HUDEP-2 (cell line): ENCODE measurements around the gene RAPGEF4.

ENCODE experiments used
- DNase-seq, 76 experiments: peaks; one replicate each; lab custom pipeline; 2025; ENCODE audit not compliant: unreplicated experiment in 76 of 76; lab: John Stamatoyannopoulos, UW

Gene RAPGEF4

DNA sequence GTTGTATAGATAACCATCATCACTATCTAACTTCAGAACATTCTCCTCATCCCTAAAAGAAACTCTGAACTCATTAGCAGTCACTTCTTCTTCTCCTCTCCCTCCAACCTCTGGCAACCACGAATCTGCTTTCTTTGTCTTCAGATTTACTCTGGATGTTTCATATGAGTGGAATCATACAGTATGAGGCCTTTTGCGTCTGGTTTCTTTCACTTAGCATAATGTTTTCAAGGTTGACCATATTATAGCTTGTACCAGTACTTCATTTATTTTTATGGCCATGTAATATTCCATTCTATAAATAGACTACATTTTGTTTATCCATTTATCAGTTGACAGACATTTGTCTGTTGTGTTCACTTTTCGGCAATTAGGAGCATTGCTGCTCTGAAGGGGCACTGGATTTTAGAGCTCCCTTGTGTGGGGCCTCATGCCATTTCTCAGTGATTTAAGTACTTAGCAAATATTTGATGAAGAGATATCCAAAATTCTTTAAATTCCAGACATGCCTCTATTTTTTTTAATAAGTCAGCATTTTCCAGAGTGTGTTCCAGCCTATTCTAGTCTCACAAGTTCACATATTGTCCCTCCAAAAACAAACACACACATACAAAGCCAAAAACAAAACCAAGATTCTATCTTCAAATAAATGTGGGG, 317.5 kb downstream of the RAPGEF4 start:
- DNase-seq: no peak

DNA sequence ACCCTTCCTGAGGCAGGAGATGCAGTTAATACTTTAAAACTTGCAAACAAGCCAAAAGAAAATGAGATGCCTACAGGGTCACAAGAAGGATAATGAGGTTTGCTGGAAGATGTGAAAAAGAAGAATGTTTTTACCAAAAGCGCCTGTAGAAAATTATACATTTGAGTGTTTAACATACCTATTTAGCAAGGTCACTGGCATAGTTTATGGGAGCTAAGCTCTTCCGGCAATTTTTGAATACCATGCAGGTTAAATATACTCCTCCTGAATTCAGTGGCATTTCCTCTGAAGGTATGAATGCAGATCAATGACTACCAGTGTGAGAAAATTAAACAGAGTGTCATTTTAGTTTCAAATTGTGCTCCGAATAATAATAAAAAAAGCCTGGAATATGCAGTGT, 318.8 kb downstream of the RAPGEF4 start:
- DNase-seq: no peak

DNA sequence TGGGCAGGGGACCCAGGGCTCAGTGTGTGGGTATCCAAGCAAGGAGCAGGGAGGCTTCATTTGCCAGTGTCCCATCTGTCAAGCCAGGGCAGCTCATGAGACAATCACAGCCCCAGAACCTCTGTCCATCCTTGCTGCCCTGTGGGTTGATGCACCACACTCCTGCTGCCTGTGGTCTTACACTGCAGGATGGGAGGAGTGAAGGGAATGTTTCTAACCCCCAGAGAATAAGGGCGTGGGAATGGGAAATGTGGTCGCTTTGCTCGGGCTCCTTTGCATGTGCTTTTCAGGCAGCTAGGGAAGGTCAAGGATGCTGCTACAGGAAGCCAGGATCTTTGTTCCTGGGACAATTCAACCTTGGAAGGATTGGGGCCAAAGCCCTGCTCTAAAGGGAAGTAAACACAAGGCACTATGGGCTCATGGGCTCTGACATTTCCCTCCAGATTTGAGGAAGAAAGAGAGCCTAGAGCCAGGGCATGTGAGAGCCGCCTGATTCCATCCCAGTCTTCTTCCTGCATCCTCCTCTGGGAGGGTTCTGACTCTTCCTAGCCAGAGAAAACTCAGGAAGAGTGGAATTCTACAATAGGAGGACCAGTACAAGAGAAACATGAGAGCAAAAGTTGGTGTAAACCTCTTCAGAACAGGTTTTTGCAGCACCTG, 321.2 kb downstream of the RAPGEF4 start:
- DNase-seq: no peak

DNA sequence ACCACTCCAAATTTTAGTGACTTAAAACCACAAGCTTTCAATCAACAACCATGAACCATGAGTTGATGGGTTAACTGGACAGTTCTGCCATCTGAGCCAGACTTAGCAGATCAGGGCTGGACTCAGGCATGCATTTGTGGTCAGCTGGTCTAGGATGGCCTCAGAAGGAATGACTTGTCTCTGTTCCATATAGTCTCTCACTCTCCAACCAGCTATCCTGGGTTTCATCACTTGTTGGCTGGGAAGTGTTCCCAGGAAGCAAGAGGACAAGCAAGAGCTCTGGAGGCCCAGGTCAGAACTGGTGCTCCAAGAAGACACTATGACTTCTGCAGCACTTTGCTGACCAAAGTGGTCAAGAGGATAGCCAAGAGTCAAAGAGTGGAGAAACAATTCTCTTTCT, 322.5 kb downstream of the RAPGEF4 start:
- DNase-seq: no peak

DNA sequence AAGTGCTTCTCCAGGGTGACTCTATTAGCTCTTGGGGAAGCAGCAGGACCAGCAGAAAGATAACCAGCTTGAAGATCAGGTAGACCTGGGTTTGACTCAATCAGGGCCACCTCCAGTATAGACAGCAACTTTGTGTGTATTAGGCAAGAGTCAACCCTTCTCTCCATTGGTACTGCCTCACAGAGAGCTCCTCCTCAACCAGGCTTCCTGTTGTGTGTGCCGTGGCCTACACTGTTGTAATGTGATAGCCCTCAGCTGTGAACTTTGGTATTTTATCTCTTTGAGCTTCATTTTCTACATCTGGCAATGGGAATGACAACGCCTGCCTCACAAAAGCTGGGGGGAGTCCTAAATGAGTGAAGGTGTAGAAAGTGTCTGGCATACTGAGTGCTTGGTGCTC, 323.0 kb downstream of the RAPGEF4 start:
- DNase-seq: no peak

DNA sequence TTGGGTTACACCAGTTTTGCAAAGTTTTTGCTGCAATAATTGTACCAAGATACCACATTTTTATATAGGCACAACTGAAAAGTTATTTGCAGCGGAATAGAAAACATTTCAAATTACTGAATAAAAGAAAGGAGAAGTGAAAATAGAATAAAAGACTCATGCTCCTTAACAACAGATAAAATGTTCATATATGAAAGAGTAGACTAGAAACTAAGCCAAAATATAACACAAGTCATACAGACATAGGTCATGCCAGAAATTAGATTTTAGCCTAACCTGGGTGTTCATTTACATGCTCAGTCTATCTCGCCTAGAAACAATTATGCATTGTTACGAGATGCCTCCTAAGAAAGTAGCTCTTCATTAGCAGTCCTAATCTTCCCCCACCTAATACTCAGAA, 323.6 kb downstream of the RAPGEF4 start:
- no peak for DNase-seq

DNA sequence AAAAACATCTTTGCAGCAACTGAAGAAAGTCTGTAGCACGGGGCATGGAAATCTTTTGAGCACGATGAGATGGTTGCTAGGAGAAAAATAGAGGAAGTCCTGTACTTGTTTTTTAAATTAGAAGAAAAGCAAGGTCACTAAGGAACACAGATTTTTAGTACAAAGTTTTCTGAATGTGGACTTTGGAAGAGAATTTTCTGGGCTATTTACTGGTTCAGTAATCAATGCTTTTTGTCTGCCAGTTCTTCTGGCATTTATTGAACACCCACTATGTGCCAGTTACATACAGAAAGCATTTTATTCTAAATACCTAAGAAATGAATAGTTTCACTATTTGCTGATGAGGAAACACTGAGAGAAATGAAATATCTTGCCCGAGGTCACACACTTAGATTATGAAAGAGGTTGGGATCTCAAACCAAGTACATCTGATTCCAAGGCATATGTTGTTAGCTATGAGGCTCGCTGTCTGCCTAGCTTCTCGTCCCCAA, 324.4 kb downstream of the RAPGEF4 start:
- no peak for DNase-seq

DNA sequence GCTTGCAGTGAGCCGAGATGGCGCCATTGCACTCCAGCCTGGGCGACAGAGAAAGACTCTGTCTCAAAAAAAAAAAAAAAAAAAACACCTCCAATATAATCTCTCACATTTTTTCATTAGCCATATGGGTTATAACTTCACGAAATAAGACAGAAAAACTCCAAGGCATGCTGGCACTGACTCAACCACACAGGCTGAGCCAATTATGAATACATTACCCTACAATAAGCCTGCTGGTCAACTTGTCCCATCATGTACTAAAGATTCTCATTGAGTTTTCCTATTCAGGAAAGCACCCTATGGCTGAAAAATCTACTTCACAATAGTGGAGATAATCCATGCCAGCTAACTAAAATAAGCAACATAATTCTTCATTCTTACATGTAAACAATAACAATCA, 327.2 kb downstream of the RAPGEF4 start:
- DNase-seq: no peak

DNA sequence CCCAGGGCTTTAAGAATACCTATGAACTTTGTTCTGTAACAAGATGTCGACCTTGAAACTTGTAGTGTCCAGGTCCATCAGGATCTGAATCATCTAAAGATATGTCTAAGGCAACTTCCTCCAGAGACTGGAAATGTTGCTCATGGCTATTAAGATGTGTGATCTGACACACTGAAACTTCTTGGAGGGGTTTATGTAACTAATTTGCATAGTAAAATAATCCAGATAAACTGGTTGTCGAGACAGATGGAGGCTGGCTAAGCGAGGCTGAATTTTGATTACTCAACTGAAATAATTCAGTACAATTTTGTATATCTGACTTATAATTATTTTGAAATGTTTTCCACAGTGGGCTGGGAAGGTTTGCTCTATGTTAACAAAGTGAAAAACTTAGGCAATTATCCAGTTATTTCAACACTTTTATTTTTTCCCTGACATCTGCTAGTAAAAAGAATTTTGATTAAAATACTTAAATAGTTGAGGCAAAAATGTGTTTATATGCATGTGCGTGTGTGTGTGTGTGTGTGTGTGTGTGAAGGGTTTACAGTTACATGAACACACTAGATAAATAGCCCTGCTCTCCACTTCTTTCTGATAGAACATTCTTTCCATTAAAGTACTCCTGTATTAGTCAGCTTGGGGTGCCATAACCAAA, 328.6 kb downstream of the RAPGEF4 start:
- DNase-seq: no peak

DNA sequence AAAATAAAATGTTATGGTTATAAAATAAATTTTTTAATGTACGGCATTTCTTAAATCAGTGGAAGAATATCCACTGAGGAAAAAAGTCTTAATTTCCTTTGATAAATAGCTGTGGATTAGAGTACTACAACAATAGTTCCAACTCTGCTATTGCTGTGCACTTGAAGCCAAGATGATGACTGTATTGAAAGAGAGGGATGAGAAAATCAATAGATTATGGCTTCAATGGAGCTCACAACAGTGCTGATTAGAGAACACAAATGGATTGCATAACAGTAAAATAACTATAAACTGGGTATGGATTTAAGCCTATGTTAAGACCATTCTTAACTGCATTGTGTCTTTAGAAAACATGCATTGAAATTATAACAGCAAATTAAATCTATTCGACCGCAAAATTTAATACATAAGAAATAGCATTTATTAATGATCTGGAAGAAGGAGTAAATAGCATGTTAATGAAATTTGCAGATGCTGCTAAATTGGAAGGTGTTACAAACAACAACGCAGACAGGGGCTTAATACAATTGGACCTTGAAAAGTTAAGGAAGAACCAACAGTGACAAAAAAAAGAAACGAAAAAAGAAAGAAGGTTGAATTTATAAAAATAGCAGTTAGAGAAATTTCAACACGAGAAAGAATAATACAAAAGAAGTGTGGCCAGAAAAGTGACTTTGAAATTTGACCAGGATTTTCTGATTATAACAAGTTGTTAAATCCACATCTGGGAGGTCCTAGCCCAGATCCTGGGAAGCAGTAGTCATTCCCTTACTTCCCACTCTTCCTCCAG, 331.4 kb downstream of the RAPGEF4 start:
- DNase-seq: no peak

DNA sequence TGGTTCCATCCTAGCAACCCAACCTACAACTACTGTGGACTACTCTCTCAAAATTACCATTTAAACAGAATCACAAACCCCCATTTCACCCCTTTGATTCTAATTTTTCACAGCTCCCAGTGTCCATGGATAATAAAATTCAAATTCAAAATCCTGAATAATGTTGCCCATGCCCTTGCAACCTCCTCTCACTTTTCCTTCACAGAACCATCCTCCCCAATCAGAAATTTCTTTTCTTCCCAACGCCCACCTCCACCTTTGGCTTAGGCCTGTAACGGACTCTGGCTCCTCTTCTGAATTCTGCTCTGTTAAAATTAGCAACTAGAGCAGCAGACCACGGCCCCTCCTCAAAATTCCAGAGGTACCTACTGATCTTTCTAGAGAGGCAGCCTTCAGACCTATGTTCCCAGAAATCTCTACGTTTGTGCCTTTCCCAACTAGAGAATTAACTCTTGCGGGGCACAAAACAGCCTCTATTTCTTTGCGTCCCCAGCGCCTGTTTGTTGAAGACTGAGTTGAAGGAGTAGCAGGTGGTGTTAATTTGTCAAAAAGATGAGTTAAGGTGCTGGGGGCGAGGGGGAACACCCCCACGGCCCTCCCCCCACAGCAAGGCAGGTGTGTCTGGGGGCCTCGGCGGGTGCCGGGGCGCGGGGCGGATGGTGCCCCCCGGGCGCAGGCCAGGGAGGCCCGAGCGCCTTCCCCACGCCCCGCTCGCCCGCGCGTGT, 339.6 kb downstream of the RAPGEF4 start:
- DNase-seq: no peak

DNA sequence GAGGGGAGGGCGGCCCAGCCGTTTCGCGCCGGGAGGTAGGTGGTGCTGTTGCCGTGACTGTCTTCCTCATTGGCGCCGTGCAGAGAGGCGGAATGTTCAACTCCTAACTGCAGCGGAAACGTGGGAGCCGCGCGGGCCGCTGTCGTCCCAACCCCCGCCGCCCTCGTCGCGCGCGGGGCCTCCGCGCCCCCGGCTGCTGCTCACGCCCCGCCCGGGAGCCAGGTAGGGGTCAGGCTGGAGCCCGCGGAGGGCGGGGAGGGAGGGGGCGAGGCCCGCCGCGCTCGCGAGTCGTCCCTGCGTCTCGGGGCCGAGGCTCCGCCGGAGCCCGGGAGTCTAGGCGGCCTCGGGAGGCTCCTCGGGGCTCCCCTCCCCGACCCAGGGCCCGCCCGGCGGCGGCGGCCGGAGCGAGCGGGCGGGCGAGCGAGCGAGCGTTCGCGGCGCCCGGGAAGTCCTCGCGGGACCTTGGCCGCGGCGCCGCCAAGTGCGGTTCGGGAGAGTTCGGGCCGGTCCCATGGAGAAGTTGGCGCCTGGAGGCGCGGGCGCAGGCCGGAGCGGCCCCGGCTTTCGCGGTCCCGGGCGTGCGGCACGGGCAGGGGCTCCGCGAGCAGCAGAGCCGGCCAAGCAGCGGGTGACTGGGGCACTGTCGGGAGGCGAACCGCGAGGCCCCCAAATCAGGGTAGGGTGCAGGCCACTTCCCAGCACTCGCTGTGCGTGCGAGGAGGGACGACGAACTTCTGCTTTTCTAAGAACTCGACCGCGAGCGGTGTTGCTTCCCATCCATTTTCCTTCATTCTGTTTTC, 340.3 kb downstream of the RAPGEF4 start, which contains the start of gene MAP3K20:
Gene MAP3K20 (plus strand): TSS at position 66 of the 800 bp plus-strand sequence. CDS start 15,186 bp downstream, outside the sequence.
- DNase-seq: peak in 61 of 76 experiments; percentile 2 to 64 (median 45)

DNA sequence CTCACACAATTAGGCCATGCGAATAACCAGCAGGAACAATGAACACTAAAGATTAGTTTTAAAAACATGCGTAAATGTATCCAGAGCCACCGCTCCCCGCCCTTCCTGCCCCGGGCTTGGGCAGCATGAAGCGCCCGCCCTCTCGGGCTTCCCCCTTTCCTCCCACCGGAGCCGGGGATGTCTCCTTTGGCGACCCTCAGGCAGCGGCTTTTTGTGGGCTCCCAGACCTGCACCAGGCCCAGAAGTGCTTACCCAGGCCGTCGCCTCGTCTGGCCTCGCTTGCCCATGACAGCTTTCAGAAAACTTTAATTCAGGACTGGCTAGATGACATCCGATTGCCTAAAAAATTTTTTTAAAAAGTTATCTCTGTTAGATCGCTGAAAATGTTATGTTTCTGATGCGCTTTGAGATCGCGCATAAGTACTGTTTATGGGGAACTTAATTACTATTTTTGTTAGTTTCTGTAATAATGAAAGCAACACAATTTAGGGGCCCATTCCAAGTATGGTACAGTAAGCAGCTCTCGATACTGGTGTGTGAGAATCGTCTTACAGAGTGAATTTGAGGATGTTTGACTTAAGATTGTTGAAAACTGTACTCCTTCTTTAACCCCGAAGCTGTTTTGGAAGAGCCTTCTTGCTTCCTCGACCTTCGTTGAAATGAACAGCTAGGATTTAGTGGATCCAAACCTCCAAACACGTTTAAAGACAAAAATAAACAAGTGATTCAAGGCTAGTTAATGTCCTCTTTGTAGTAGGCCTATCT, 341.1 kb downstream of the RAPGEF4 start:
- peak in 44 of 76 experiments; percentile 10 to 63 (median 42) for DNase-seq

DNA sequence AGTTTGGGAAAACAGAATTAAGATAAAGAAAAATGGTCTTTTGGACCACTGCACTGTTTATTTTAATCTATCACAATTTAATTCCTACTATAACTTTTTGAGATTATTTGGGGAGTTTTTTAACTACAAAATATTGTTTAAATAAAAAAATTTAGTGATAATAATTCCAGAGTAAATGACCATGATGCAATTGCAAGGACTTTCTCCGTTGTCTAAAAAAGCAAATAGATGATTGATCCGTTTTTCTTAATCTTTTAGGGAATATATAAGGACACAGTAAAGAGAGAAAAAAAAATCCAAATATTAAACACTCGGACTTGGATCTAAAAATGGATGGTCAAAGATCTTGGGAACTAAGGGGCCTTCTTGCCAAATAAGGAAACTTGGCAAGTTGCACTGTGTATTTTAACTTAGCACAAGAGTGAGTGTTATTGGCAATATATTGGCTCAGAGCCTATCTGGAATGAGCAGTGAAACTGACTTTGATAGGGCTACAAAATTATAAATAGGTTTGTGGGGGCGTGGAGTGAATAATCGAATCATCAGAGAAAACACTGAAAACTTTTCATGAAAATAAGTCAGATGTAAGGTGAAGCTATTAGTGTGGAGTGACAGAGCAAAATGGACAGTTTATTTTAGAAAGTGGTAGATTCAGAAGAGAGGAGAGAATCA, 342.0 kb downstream of the RAPGEF4 start:
- peak in 50 of 76 experiments; percentile 1 to 90 (median 74) for DNase-seq

DNA sequence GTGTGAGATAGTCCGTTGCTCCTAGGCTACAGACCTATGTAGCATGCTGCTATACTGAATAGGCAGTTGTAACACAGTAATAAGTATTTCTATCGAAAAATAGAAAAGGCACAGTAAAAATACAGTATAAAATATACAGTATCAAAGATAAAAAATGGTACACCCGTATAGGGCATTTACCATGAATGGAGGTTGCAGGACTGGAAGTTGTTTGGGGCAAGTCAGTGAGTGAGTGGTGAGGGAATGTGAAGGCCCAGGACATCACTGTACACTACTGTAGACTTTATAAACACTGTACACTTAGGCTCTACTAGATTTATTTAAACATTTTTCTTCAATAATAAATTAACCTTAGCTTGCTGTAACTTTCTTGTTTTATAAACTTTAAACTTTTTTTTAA, 343.5 kb downstream of the RAPGEF4 start:
- no peak for DNase-seq

DNA sequence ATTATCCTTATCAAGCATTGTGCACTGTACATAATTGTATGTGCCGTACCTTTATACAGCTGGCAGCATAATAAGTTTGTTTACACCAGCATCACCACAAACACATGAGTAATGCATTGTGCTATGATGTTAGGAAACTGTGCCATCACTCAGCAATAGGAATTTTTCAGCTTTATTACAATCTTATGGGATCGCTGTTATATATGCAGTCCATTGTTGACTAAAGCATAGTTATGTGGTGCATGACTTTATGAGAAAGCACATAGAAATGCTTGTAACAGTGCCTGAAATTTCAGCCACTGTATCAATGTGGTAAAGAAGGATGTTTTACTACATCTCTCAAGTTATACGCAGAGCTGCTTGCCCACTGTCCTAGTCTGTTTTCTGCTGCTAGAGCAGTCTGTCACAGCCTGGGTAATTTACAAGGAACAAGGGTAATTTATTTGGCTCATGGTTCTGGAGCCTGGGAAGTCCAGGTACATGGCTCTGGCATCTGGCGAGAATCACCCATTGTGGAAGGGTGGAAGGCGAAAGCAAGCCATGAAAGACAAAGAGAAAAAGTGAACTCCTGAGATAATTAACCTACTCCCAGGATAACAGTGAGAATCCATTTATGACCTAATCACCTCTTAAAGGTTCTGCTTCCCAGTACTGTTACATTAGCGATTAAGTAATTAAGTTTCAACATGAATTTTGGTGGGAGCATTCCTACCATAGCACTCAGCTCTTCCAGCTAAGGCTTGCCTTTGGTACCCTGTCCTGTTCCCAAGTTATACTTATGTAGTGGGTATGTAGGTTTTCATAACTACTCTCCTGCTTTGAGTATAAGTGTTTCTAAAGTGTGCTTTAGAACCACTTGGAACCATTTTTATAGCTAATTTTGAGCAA, 344.6 kb downstream of the RAPGEF4 start:
- DNase-seq: no peak

DNA sequence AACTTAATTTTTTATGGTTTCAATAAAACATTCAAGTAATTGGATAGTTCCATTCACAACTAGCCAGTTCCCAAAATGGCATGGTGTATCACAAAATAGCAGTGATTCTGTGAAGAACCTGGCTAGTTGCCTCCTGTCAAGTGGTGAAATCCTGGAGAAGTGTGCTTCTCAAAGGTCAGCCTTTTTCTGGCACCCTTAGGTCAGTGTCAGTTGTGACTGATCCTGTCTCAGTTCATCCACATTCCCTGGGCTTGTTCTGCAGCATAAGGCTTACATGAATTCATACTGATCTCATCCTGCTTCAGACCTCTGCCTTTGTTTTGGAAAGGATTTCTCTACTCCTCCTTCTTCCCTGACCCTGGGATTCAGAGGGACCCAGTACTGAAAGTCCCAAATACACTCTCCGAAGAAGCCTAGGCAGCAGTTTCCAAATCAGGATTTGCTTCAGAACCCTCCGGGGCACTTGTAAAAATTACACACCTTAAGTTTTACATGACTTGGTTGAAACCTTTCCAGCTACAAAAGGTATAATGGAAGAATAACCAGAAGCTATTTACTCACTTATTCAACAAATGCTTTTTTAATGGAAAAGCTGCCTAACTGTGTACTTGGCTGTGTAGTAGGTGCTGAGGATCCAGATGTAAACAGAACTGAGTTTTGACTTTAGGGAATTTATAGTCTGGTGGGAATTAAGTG, 351.0 kb downstream of the RAPGEF4 start:
- DNase-seq: no peak
